ENCODE results near the gene ST8SIA2.

GRCh38 chr15:92411256-92411655 is 17.6 kb downstream of the ST8SIA2 start:
- TF ChIP-seq, protein P1, sequence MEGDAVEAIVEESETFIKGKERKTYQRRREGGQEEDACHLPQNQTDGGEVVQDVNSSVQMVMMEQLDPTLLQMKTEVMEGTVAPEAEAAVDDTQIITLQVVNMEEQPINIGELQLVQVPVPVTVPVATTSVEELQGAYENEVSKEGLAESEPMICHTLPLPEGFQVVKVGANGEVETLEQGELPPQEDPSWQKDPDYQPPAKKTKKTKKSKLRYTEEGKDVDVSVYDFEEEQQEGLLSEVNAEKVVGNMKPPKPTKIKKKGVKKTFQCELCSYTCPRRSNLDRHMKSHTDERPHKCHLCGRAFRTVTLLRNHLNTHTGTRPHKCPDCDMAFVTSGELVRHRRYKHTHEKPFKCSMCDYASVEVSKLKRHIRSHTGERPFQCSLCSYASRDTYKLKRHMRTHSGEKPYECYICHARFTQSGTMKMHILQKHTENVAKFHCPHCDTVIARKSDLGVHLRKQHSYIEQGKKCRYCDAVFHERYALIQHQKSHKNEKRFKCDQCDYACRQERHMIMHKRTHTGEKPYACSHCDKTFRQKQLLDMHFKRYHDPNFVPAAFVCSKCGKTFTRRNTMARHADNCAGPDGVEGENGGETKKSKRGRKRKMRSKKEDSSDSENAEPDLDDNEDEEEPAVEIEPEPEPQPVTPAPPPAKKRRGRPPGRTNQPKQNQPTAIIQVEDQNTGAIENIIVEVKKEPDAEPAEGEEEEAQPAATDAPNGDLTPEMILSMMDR (conservative IDR thresholded peaks at IDR 0.05; ENCODE audit: low read length), result no peak
- TF ChIP-seq EZH2phosphoT487 (IDR thresholded peaks at IDR 0.05; ENCODE audit: borderline replicate concordance), result no peak

Data from Loucy (cell line).